ENCODE measurements around the gene RARS2. TPM values are rescaled to one million over a fixed set of nuclear protein-coding genes. Genes with fewer than 3 reads are reported as not detected.

The RARS2 gene
- polyA plus RNA-seq, 2 of the 4 experiments (the other 2 are of a cell fraction): 14.6 to 23.7 TPM

GRCh38 chr6:87630746-87631145, 41.0 kb upstream of the RARS2 start:
- no peak overlapping the region for H3K4me2 ChIP-seq
- CTCF ChIA-PET: no interaction called here
- H3K4me3 ChIP-seq: no peak overlapping the region
- H3K4me1 ChIP-seq: no peaks in the 10 kb centered on the region
- no peak overlapping the region for H3K27ac ChIP-seq
- DNase-seq (ENCODE audit: low read depth in 1 of 2, low spot score in 1 of 2): no peak
- H3K9me3 ChIP-seq: no peaks in the 10 kb centered on the region
- no peak for FAIRE-seq
- 100% methylated on average over 1 of the region's 1 CpG for WGBS (ENCODE audit: missing lambda C conversion rate)
- TF ChIP-seq KDM5A (IDR thresholded peaks at IDR 0.05) (no peak), CEBPB (IDR thresholded peaks at IDR 0.05) (no peak), PBX3 (IDR thresholded peaks at IDR 0.05) (no peak), MAZ (IDR thresholded peaks at IDR 0.05; ENCODE audit: borderline replicate concordance, low read depth, low read length) (no peak), CBX2 (IDR thresholded peaks at IDR 0.05; ENCODE audit: borderline replicate concordance, low read depth) (no peak), PHF8 (IDR thresholded peaks at IDR 0.05; ENCODE audit: borderline replicate concordance, low read depth) (no peak), TFCP2L1 (CRISPR knock-in tag; IDR thresholded peaks at IDR 0.05) (no peak), HES2 (IDR thresholded peaks at IDR 0.05) (no peak), JUNB (IDR thresholded peaks at IDR 0.05) (no peak), TP53 (CRISPR knock-in tag; IDR thresholded peaks at IDR 0.05) (no peak), HDAC2 (IDR thresholded peaks at IDR 0.05) (no peak), CHD2 (IDR thresholded peaks at IDR 0.05; ENCODE audit: low read length, partially characterized antibody) (no peak), RFX5 (IDR thresholded peaks at IDR 0.05) (no peak), SMC3 (IDR thresholded peaks at IDR 0.05) (no peak)
- TF ChIP-seq, protein P1, sequence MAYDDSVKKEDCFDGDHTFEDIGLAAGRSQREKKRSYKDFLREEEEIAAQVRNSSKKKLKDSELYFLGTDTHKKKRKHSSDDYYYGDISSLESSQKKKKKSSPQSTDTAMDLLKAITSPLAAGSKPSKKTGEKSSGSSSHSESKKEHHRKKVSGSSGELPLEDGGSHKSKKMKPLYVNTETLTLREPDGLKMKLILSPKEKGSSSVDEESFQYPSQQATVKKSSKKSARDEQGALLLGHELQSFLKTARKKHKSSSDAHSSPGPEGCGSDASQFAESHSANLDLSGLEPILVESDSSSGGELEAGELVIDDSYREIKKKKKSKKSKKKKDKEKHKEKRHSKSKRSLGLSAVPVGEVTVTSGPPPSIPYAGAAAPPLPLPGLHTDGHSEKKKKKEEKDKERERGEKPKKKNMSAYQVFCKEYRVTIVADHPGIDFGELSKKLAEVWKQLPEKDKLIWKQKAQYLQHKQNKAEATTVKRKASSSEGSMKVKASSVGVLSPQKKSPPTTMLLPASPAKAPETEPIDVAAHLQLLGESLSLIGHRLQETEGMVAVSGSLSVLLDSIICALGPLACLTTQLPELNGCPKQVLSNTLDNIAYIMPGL (CRISPR knock-in tag; IDR thresholded peaks at IDR 0.05; ENCODE audit: borderline replicate concordance): no peak
- POLR2A ChIA-PET: no interaction called here
- ATAC-seq: no peak

- Histone ChIP-seq H3K4me2 (no peak overlapping the region), H3K9me3 (no peaks in the 10 kb centered on the region), H3K4me3 (no peak overlapping the region), H3K27ac (no peak overlapping the region), H3K4me1 (no peaks in the 10 kb centered on the region)
- ChIA-PET POLR2A (no interaction called here), CTCF (no interaction called here)
- ATAC-seq: no peak
- no peak for FAIRE-seq
- TF ChIP-seq CTCF (IDR thresholded peaks at IDR 0.05) (no peak), HOXB13 (CRISPR knock-in tag; IDR thresholded peaks at IDR 0.05; ENCODE audit: low read depth) (no peak), MYC (IDR thresholded peaks at IDR 0.05; ENCODE audit: borderline replicate concordance, low read length) (no peak), RCOR1 (IDR thresholded peaks at IDR 0.05; ENCODE audit: low read depth, low read length) (no peak), CBX8 (IDR thresholded peaks at IDR 0.05) (no peak), BHLHE40 (IDR thresholded peaks at IDR 0.05; ENCODE audit: low read depth, low read length) (no peak), PHF8 (IDR thresholded peaks at IDR 0.05; ENCODE audit: borderline replicate concordance, low read depth) (no peak), USF2 (IDR thresholded peaks at IDR 0.05) (no peak), NR3C1 (IDR thresholded peaks at IDR 0.05) (no peak), JUNB (IDR thresholded peaks at IDR 0.05) (no peak), PBX3 (IDR thresholded peaks at IDR 0.05) (no peak)
- TF ChIP-seq, protein P2, sequence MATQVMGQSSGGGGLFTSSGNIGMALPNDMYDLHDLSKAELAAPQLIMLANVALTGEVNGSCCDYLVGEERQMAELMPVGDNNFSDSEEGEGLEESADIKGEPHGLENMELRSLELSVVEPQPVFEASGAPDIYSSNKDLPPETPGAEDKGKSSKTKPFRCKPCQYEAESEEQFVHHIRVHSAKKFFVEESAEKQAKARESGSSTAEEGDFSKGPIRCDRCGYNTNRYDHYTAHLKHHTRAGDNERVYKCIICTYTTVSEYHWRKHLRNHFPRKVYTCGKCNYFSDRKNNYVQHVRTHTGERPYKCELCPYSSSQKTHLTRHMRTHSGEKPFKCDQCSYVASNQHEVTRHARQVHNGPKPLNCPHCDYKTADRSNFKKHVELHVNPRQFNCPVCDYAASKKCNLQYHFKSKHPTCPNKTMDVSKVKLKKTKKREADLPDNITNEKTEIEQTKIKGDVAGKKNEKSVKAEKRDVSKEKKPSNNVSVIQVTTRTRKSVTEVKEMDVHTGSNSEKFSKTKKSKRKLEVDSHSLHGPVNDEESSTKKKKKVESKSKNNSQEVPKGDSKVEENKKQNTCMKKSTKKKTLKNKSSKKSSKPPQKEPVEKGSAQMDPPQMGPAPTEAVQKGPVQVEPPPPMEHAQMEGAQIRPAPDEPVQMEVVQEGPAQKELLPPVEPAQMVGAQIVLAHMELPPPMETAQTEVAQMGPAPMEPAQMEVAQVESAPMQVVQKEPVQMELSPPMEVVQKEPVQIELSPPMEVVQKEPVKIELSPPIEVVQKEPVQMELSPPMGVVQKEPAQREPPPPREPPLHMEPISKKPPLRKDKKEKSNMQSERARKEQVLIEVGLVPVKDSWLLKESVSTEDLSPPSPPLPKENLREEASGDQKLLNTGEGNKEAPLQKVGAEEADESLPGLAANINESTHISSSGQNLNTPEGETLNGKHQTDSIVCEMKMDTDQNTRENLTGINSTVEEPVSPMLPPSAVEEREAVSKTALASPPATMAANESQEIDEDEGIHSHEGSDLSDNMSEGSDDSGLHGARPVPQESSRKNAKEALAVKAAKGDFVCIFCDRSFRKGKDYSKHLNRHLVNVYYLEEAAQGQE (IDR thresholded peaks at IDR 0.05): no peak
- no peak for DNase-seq (ENCODE audit: low read depth in 1 of 2, low spot score in 1 of 2)
Measured at GRCh38 chr6:87628881-87629280, 39.1 kb upstream of the RARS2 start.

All from A549 (cell line).